ENCODE measurements around the gene N4BP3.

GRCh38 chr5:178131446-178131996 lies 18.2 kb downstream of the N4BP3 start:
- TF ChIP-seq CTCF (IDR thresholded peaks at IDR 0.05) (no peak), POLR2A (IDR thresholded peaks at IDR 0.05) (no peak)
